Neural progenitor cell (in vitro differentiated cells): ENCODE measurements around the gene KIAA0408. TPM values are rescaled to one million over a fixed set of nuclear protein-coding genes. Genes with fewer than 3 reads are reported as not detected.

Source experiments
- DNase-seq: peaks from one replicate; pipeline ENCODE4 v3.0.0-alpha.2; 2016; ENCODE audit warnings: low spot score
- H2AFZ ChIP-seq: fragments of 200-600 bp; sonication (generic); replicated peaks from 2 replicates; pipeline ENCODE4 v1.6.1; 2016; ENCODE audit warnings: antibody characterized with exemption
- H3F3A ChIP-seq: fragments of 200-600 bp; sonication (generic); 2 replicates; pipeline ENCODE4 v1.6.1; 2016; ENCODE audit warnings: antibody characterized with exemption, low read depth
- H3K27ac ChIP-seq: fragments of 200-600 bp; sonication (generic); 2 replicates; pipeline ENCODE4 v1.5.1; 2016; ENCODE audit warnings: mild to moderate bottlenecking
- H3K27me3 ChIP-seq: fragments of 200-600 bp; sonication (generic); 2 replicates; pipeline ENCODE4 v1.6.1; 2016; ENCODE audit warnings: mild to moderate bottlenecking, moderate library complexity
- H3K36me3 ChIP-seq: fragments of 200-600 bp; sonication (generic); 2 replicates; pipeline ENCODE4 v1.5.1; 2016
- H3K4me1 ChIP-seq: fragments of 200-600 bp; sonication (generic); 2 replicates; pipeline ENCODE4 v1.6.1; 2016; ENCODE audit warnings: mixed run types
- H3K4me2 ChIP-seq: fragments of 200-600 bp; sonication (generic); 2 replicates; pipeline ENCODE4 v1.6.1; 2016
- H3K4me3 ChIP-seq: fragments of 200-600 bp; sonication (generic); 2 replicates; pipeline ENCODE4 v1.5.1; 2016
- H3K79me2 ChIP-seq: fragments of 200-600 bp; sonication (generic); 2 replicates; pipeline ENCODE4 v1.6.1; 2016; ENCODE audit warnings: low read depth
- H3K9ac ChIP-seq: fragments of 200-600 bp; sonication (generic); 2 replicates; pipeline ENCODE4 v1.6.1; 2016
- H3K9me3 ChIP-seq: fragments of 200-600 bp; sonication (generic); 2 replicates; pipeline ENCODE4 v1.5.1; 2016; ENCODE audit warnings: low read depth
- H4K20me1 ChIP-seq: fragments of 200-600 bp; sonication (generic); 2 replicates; pipeline ENCODE4 v1.6.1; 2016; ENCODE audit warnings: low read depth
- H3K27ac Mint-ChIP-seq: 3 replicates; pipeline ENCODE4 v1.8.0; 2021; ENCODE audit warnings: mixed read lengths
- H3K27me3 Mint-ChIP-seq: 2 replicates; pipeline ENCODE4 v1.8.0; 2022; ENCODE audit warnings: low read depth, mild to moderate bottlenecking, inconsistent platforms, moderate library complexity, mixed read lengths; ENCODE audit not compliant: insufficient read depth
- H3K36me3 Mint-ChIP-seq: 3 replicates; pipeline ENCODE4 v1.8.0; 2021; ENCODE audit warnings: mixed read lengths
- H3K4me1 Mint-ChIP-seq: 3 replicates; pipeline ENCODE4 v1.8.0; 2021; ENCODE audit warnings: mixed read lengths
- H3K4me3 Mint-ChIP-seq: 3 replicates; pipeline ENCODE4 v1.8.0; 2021; ENCODE audit warnings: mild to moderate bottlenecking, moderate library complexity, mixed read lengths
- H3K9me3 Mint-ChIP-seq: 3 replicates; pipeline ENCODE4 v1.8.0; 2020; ENCODE audit warnings: mixed read lengths
- CTCF ChIP-seq: fragments of 200-600 bp; sonication (generic); IDR thresholded peaks from 2 replicates; pipeline ENCODE4 v1.5.1; 2017; ENCODE audit warnings: antibody characterized with exemption, mild to moderate bottlenecking
- EZH2 ChIP-seq: fragments of 200-600 bp; sonication (generic); IDR thresholded peaks from 2 replicates; pipeline ENCODE4 v1.6.1; 2017; ENCODE audit warnings: antibody characterized with exemption, mild to moderate bottlenecking, moderate library complexity
- EZH2phosphoT487 ChIP-seq: fragments of 200-600 bp; sonication (generic); IDR thresholded peaks from 2 replicates; pipeline ENCODE4 v1.6.1; 2017; ENCODE audit warnings: antibody characterized with exemption
- total RNA-seq: library from RNA; depleted of rRNA; stranded (reverse); fragments of >200 nt; gene quantifications from 2 replicates; pipeline ENCODE4 v1.2.3, GENCODE V29; 2015; ENCODE audit warnings: low replicate concordance

The KIAA0408 gene
- total RNA-seq, 1 donor from 2014 or later: 9.7 TPM

GRCh38 chr6:127452803-127453202 lies 6.4 kb downstream of the KIAA0408 start:
- Histone ChIP-seq H4K20me1 (no peaks in the 10 kb centered on the region), H2AFZ (no peak overlapping the region), H3K27ac (no peak overlapping the region), H3K9me3 (no peaks in the 10 kb centered on the region), H3K9ac (no peak overlapping the region), H3F3A (no peaks in the 10 kb centered on the region), H3K4me1 (no peaks in the 10 kb centered on the region), H3K36me3 (no peaks in the 10 kb centered on the region), H3K4me3 (no peak overlapping the region), H3K27me3 (no peaks in the 10 kb centered on the region), H3K79me2 (no peaks in the 10 kb centered on the region), H3K4me2 (no peak overlapping the region)
- DNase-seq: no peak
- no peaks in the 10 kb centered on the region for H3K4me1 Mint-ChIP-seq
- no peaks in the 10 kb centered on the region for H3K27me3 Mint-ChIP-seq
- H3K4me3 Mint-ChIP-seq: no peak overlapping the region
- peaks cover 24% of the 10 kb centered on the region for H3K36me3 Mint-ChIP-seq
- TF ChIP-seq CTCF (no peak), EZH2phosphoT487 (no peak), EZH2 (no peak)
- H3K9me3 Mint-ChIP-seq: no peaks in the 10 kb centered on the region
- H3K27ac Mint-ChIP-seq: no peak overlapping the region

GRCh38 chr6:127451388-127451787 lies 7.8 kb downstream of the KIAA0408 start:
- Mint-ChIP-seq H3K36me3 (peaks cover 34% of the 10 kb centered on the region), H3K27ac (no peak overlapping the region), H3K4me1 (no peaks in the 10 kb centered on the region), H3K27me3 (no peaks in the 10 kb centered on the region), H3K9me3 (no peaks in the 10 kb centered on the region), H3K4me3 (no peak overlapping the region)
- Histone ChIP-seq H3K9me3 (no peaks in the 10 kb centered on the region), H2AFZ (no peak overlapping the region), H3K9ac (no peak overlapping the region), H4K20me1 (no peaks in the 10 kb centered on the region), H3K27ac (no peak overlapping the region), H3F3A (no peaks in the 10 kb centered on the region), H3K4me3 (no peak overlapping the region), H3K27me3 (no peaks in the 10 kb centered on the region), H3K4me2 (no peak overlapping the region), H3K79me2 (no peaks in the 10 kb centered on the region), H3K36me3 (no peaks in the 10 kb centered on the region), H3K4me1 (no peaks in the 10 kb centered on the region)
- no peak for DNase-seq
- TF ChIP-seq EZH2phosphoT487: no peak

- no peaks in the 10 kb centered on the region for H3K27me3 ChIP-seq
- TF ChIP-seq CTCF (no peak), EZH2 (no peak), EZH2phosphoT487 (no peak)
- H3K4me3 Mint-ChIP-seq: no peak overlapping the region
- no peaks in the 10 kb centered on the region for H4K20me1 ChIP-seq
- H3K27ac ChIP-seq: no peak overlapping the region
- H3K36me3 ChIP-seq: peaks cover 3% of the 10 kb centered on the region
- H3K9me3 ChIP-seq: no peaks in the 10 kb centered on the region
- H3K27ac Mint-ChIP-seq: no peak overlapping the region
- H3F3A ChIP-seq: no peaks in the 10 kb centered on the region
- no peak overlapping the region for H3K4me3 ChIP-seq
- H3K4me2 ChIP-seq: no peak overlapping the region
- no peaks in the 10 kb centered on the region for H3K4me1 Mint-ChIP-seq
- H3K27me3 Mint-ChIP-seq: no peaks in the 10 kb centered on the region
- DNase-seq: no peak
- no peak overlapping the region for H3K9ac ChIP-seq
- no peaks in the 10 kb centered on the region for H3K9me3 Mint-ChIP-seq
- no peaks in the 10 kb centered on the region for H3K79me2 ChIP-seq
- peaks cover 37% of the 10 kb centered on the region for H3K36me3 Mint-ChIP-seq
- no peaks in the 10 kb centered on the region for H3K4me1 ChIP-seq
- no peak overlapping the region for H2AFZ ChIP-seq
Measured at GRCh38 chr6:127447780-127448179, 11.4 kb downstream of the KIAA0408 start.

GRCh38 chr6:127446356-127446755 lies 12.8 kb downstream of the KIAA0408 start:
- H3K79me2 ChIP-seq: no peaks in the 10 kb centered on the region
- no peaks in the 10 kb centered on the region for H4K20me1 ChIP-seq
- no peak for TF ChIP-seq EZH2phosphoT487
- no peak for TF ChIP-seq EZH2
- no peak for TF ChIP-seq CTCF
- no peaks in the 10 kb centered on the region for H3K27me3 ChIP-seq
- no peak overlapping the region for H2AFZ ChIP-seq
- Mint-ChIP-seq H3K4me3 (no peak overlapping the region), H3K4me1 (no peaks in the 10 kb centered on the region), H3K36me3 (peaks cover 38% of the 10 kb centered on the region), H3K27me3 (no peaks in the 10 kb centered on the region), H3K9me3 (no peaks in the 10 kb centered on the region), H3K27ac (no peak overlapping the region)
- H3K27ac ChIP-seq: no peak overlapping the region
- no peaks in the 10 kb centered on the region for H3K9me3 ChIP-seq
- H3F3A ChIP-seq: no peaks in the 10 kb centered on the region
- H3K9ac ChIP-seq: no peak overlapping the region
- peaks cover 5% of the 10 kb centered on the region for H3K36me3 ChIP-seq
- H3K4me2 ChIP-seq: no peak overlapping the region
- no peak for DNase-seq
- no peak overlapping the region for H3K4me3 ChIP-seq
- H3K4me1 ChIP-seq: no peaks in the 10 kb centered on the region
